ENCODE data around the gene ADSS2. TPM values are rescaled to one million over a fixed set of nuclear protein-coding genes. Genes with fewer than 3 reads are reported as not detected.
"Not testable (repeated sequence)": the region's sequence is repeated elsewhere in the genome, so short reads cannot be mapped to it uniquely, and the experiment has no call there.

ADSS2 gene
- total RNA-seq, 1 donor from 2014 or later = 46.9 TPM

GRCh38 chr1:244367399-244368114, 84.2 kb downstream of the ADSS2 start:
- TF ChIP-seq CTCF (conservative IDR thresholded peaks at IDR 0.05; ENCODE audit: low read depth, low read length) = no peak
- DNase-seq (ENCODE audit: low read depth) = no peak
- H3K4me3 ChIP-seq (ENCODE audit: low read depth, low read length) = no peak overlapping the region

- no peak for TF ChIP-seq CTCF (conservative IDR thresholded peaks at IDR 0.05; ENCODE audit: low read depth, low read length)
- no peak overlapping the region for H3K4me3 ChIP-seq (ENCODE audit: low read depth, low read length)
- no peak for DNase-seq (ENCODE audit: low read depth)
Observed at GRCh38 chr1:244365809-244366208, 85.9 kb downstream of the ADSS2 start.

- DNase-seq (ENCODE audit: low read depth); H3K4me3 ChIP-seq (ENCODE audit: low read depth, low read length): not testable (repeated sequence)
Observed at GRCh38 chr1:244365262-244365661, 86.4 kb downstream of the ADSS2 start.

- TF ChIP-seq CTCF (conservative IDR thresholded peaks at IDR 0.05; ENCODE audit: low read depth, low read length) = no peak
- H3K4me3 ChIP-seq (ENCODE audit: low read depth, low read length) = no peak overlapping the region
- DNase-seq (ENCODE audit: low read depth) = no peak
Observed at GRCh38 chr1:244362476-244362875, 89.2 kb downstream of the ADSS2 start.

GRCh38 chr1:244361764-244362473, 89.8 kb downstream of the ADSS2 start:
- DNase-seq (ENCODE audit: low read depth) = no peak
- H3K4me3 ChIP-seq (ENCODE audit: low read depth, low read length) = peak overlapping the region; percentile 33
- TF ChIP-seq CTCF (conservative IDR thresholded peaks at IDR 0.05; ENCODE audit: low read depth, low read length) = no peak

Other genes with a start within 250 kb of the ADSS2 start
- under 0.01 and 0.07 TPM in 2 replicates for gene CATSPERE, start 9.4 kb upstream of the ADSS2 start, total RNA-seq
- gene DESI2, start 201.2 kb upstream of the ADSS2 start, total RNA-seq = 32.2 and 40.4 TPM in 2 replicates